ENCODE results near the gene KRT7. TPM values are rescaled to one million over a fixed set of nuclear protein-coding genes. Genes with fewer than 3 reads are reported as not detected.

Gene KRT7
- total RNA-seq, 1 experiment from 2014 or later, result 10.0 TPM

DNA sequence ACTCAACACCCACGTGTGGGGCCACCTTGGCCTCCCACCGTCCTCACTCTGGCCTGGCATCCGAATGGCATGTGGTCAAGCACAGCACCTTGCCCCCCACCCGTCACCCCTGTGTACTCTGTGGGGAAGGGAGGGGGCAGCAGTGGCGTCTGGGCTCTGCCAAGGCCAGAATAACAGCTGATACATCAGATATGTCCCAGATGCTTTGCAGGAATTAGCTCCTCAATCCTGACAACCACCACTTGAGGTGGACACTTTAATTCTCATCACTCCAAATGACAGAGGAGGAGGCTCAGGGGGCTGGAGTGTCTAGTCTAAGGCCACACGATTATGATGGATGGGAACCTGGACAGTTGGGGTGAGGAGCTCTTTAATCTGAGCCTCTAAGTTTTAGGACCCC is 39.5 kb upstream of the KRT7 start:
- H3K4me3 Mint-ChIP-seq, result no peak overlapping the region
- no peak overlapping the region for H2BK12ac ChIP-seq (ENCODE audit: insufficient read length, low read depth, low read length)
- no peak for TF ChIP-seq CTCF (conservative IDR thresholded peaks at IDR 0.05)
- no peaks in the 10 kb centered on the region for H3K23me2 ChIP-seq (ENCODE audit: insufficient read length, low read depth, low read length, poor library complexity, severe bottlenecking)
- H3K36me3 Mint-ChIP-seq (ENCODE audit: insufficient read depth in 1 of 3, low read depth in 3 of 3), result no peaks in the 10 kb centered on the region
- no peaks in the 10 kb centered on the region for H3K79me1 ChIP-seq (ENCODE audit: insufficient read depth, low read depth, low read length, poor library complexity, severe bottlenecking)
- no peaks in the 10 kb centered on the region for H4K20me1 ChIP-seq (ENCODE audit: control insufficient read depth, insufficient read depth, insufficient read length)
- H3K9me3 Mint-ChIP-seq, result no peaks in the 10 kb centered on the region
- no peak overlapping the region for H3K27ac Mint-ChIP-seq
- no peak overlapping the region for H3K4me2 ChIP-seq (ENCODE audit: insufficient read depth, insufficient read length, low read length)
- H3K4me1 Mint-ChIP-seq, result peaks cover 6 to 48% of the 10 kb centered on the region in 2 experiments
- H4K5ac ChIP-seq (ENCODE audit: insufficient read length, low read depth, low read length), result no peak overlapping the region
- H2AFZ ChIP-seq (ENCODE audit: low read length), result no peak overlapping the region
- no peaks in the 10 kb centered on the region for H3K27me3 ChIP-seq (ENCODE audit: insufficient read depth, low read length)
- H3K14ac ChIP-seq (ENCODE audit: insufficient read depth, low read length), result no peak overlapping the region
- H3K4ac ChIP-seq (ENCODE audit: low read depth, low read length), result no peak overlapping the region
- no peak overlapping the region for H4K8ac ChIP-seq (replicated peaks; ENCODE audit: insufficient read length, low read depth, low read length)
- no peaks in the 10 kb centered on the region for H3K4me1 ChIP-seq (ENCODE audit: insufficient read depth, low read length)
- no CpG with 5 or more reads among the region's 6 CpGs for WGBS (ENCODE audit: extremely low coverage, insufficient read length, low lambda C conversion rate)
- H2BK15ac ChIP-seq (ENCODE audit: low read depth, low read length), result no peak overlapping the region
- no peak for DNase-seq
- H3K9ac ChIP-seq (ENCODE audit: extremely low read depth, insufficient read length, low read length), result no peak overlapping the region
- H3K18ac ChIP-seq (ENCODE audit: insufficient read length, low read depth, low read length), result no peak overlapping the region
- H3K79me2 ChIP-seq (ENCODE audit: insufficient read depth, low read length), result no peaks in the 10 kb centered on the region
- no peak overlapping the region for H3T11ph ChIP-seq (ENCODE audit: low read length)
- H2BK20ac ChIP-seq (ENCODE audit: low read depth, low read length, poor library complexity, severe bottlenecking), result no peak overlapping the region
- peaks cover 1% of the 10 kb centered on the region for H3K27me3 Mint-ChIP-seq (ENCODE audit: low read depth)
- H3K27ac ChIP-seq (ENCODE audit: insufficient read length, low read depth, low read length), result no peak overlapping the region
- no peak overlapping the region for H4K91ac ChIP-seq (ENCODE audit: insufficient read length, low read depth, low read length)
- no peak overlapping the region for H2AK5ac ChIP-seq (ENCODE audit: insufficient read length, low read length)
- H2BK5ac ChIP-seq (ENCODE audit: insufficient read length, low read length), result no peak overlapping the region
- H3K56ac ChIP-seq (ENCODE audit: insufficient read length, low read depth, low read length), result no peak overlapping the region
- H3K23ac ChIP-seq (ENCODE audit: insufficient read length, low read depth, low read length), result no peak overlapping the region
- H3K9me3 ChIP-seq (ENCODE audit: control insufficient read depth, low read depth, low read length), result no peaks in the 10 kb centered on the region
- H2BK120ac ChIP-seq (ENCODE audit: low read depth, low read length, poor library complexity, severe bottlenecking), result no peak overlapping the region
